PC-3 (cell line): Measurements from ENCODE around the gene NPTX1. TPM values are rescaled to one million over a fixed set of nuclear protein-coding genes. Genes with fewer than 3 reads are reported as not detected.

Source experiments
- ATAC-seq: fragments of 200-7000 bp; cut with Tn5 transposase; 2 replicates; pipeline ENCODE4 v1.9.1; 2020; ENCODE audit warnings: mild to moderate bottlenecking, moderate library complexity
- BruUV-seq: library from RNA; stranded (reverse); fragments of 400-500 nt; replicated peaks from 2 replicates; lab custom pipeline; 2021; lab: Mats Ljungman, UMichigan
- CTCF ChIA-PET: fragments of 300-600 bp; sonication (Branson Sonifier 250); formaldehyde crosslinking; loops from one replicate; lab custom pipeline; 2022; ENCODE audit warnings: antibody characterized with exemption; lab: Charles Lee
- POLR2A ChIA-PET: fragments of 300-600 bp; sonication (Branson Sonifier 250); formaldehyde crosslinking; loops from one replicate; lab custom pipeline; 2022; ENCODE audit warnings: antibody characterized with exemption; ENCODE audit not compliant: unreplicated experiment; lab: Charles Lee
- DNase-seq: peaks from one replicate; pipeline ENCODE4 v3.0.0-alpha.2; 2015
- H2AFZ ChIP-seq: fragments of 300-600 bp; sonication (generic); 2 replicates; pipeline ENCODE4 v1.6.0; 2016; ENCODE audit warnings: antibody characterized with exemption, low read length
- H3F3A ChIP-seq: fragments of 300-600 bp; sonication (generic); one replicate; pipeline ENCODE4 v1.6.0; 2017; ENCODE audit warnings: antibody characterized with exemption, low read length, control low read depth, mild to moderate bottlenecking; ENCODE audit not compliant: unreplicated experiment
- H3K27ac ChIP-seq: fragments of 300-600 bp; sonication (generic); 2 replicates; pipeline ENCODE4 v1.5.1; 2016; ENCODE audit warnings: mild to moderate bottlenecking, low read length
- H3K27me3 ChIP-seq: fragments of 300-600 bp; sonication (generic); 2 replicates; pipeline ENCODE4 v1.6.1; 2016; ENCODE audit warnings: low read length, mixed read lengths
- H3K36me3 ChIP-seq: fragments of 300-600 bp; sonication (generic); 2 replicates; pipeline ENCODE4 v1.6.1; 2016; ENCODE audit warnings: low read depth, mixed run types, low read length, mixed read lengths
- H3K4me1 ChIP-seq: fragments of 300-600 bp; sonication (generic); 2 replicates; pipeline ENCODE4 v1.5.1; 2016; ENCODE audit warnings: low read length; ENCODE audit not compliant: insufficient read depth
- H3K4me2 ChIP-seq: fragments of 300-600 bp; sonication (generic); 2 replicates; pipeline ENCODE4 v1.6.0; 2016; ENCODE audit warnings: low read length
- H3K4me3 ChIP-seq: fragments of 300-600 bp; sonication (generic); 2 replicates; pipeline ENCODE4 v1.5.1; 2016; ENCODE audit warnings: mild to moderate bottlenecking, low read length, mixed read lengths
- H3K79me2 ChIP-seq: fragments of 300-600 bp; sonication (generic); 2 replicates; pipeline ENCODE4 v1.6.1; 2017; ENCODE audit warnings: low read length, mixed read lengths
- H3K9ac ChIP-seq: fragments of 300-600 bp; sonication (generic); 2 replicates; pipeline ENCODE4 v1.6.0; 2016; ENCODE audit warnings: mild to moderate bottlenecking, low read length
- H3K9me2 ChIP-seq: fragments of 300-600 bp; sonication (generic); replicated peaks from 2 replicates; pipeline ENCODE4 v1.6.1; 2016; ENCODE audit warnings: mixed run types, low read length, mixed read lengths
- H3K9me3 ChIP-seq: fragments of 300-600 bp; sonication (generic); 2 replicates; pipeline ENCODE4 v1.6.1; 2016; ENCODE audit warnings: low read length, mixed read lengths
- H4K20me1 ChIP-seq: fragments of 300-600 bp; sonication (generic); 2 replicates; pipeline ENCODE4 v1.6.1; 2016; ENCODE audit warnings: low read length, mixed read lengths
- EZH2 ChIP-seq: fragments of 300-600 bp; sonication (generic); IDR thresholded peaks from one replicate; pipeline ENCODE4 v1.6.1; 2017; ENCODE audit warnings: antibody characterized with exemption, mild to moderate bottlenecking, low read length; ENCODE audit not compliant: unreplicated experiment
- EZH2phosphoT487 ChIP-seq: fragments of 300-600 bp; sonication (generic); IDR thresholded peaks from 2 replicates; pipeline ENCODE4 v1.6.1; 2018; ENCODE audit warnings: mild to moderate bottlenecking, antibody characterized with exemption, low read length, borderline replicate concordance
- intact Hi-C: fragments of 100-400 bp; cut with micrococcal nuclease; formaldehyde crosslinking; loops from 2 replicates; pipeline ENCODE4 v1.9.0; 2023
- total RNA-seq: library from RNA; depleted of rRNA; stranded (reverse); fragments of >200 nt; gene quantifications from 2 replicates; pipeline ENCODE4 v1.2.3, GENCODE V29; 2014
- TF ChIP-seq, protein P1 (sequence below): fragments of 300-600 bp; sonication (generic); conservative IDR thresholded peaks from 2 replicates; pipeline ENCODE4 v1.5.1; 2017; ENCODE audit warnings: antibody characterized with exemption, low read depth, mild to moderate bottlenecking, low read length

The NPTX1 gene
- total RNA-seq, 1 experiment from 2014 or later = 0.55 TPM

DNA sequence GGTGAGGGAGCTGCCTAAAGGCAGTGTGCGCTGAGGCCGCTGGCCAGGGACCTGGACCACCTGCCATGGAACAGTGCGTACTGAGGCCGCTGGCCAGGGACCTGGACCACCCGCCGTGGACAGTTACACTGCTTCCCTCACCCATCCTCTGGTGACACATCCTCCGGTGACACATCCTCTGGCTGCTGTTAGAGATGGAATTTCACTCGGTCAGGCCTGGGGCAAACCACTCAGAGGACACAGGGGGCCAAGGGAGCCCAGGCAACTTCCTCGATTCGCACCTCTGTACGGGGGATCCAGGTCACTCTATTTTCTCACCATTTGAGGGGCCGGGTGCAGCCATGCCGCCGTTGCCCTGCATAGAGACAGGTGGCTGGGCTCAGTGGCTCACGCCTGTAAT is 35.8 kb upstream of the NPTX1 start:
- Histone ChIP-seq H3K36me3 (no peaks in the 10 kb centered on the region), H3K9me2 (no peaks in the 10 kb centered on the region), H3K9ac (no peak overlapping the region), H4K20me1 (no peaks in the 10 kb centered on the region), H2AFZ (no peak overlapping the region), H3K27ac (no peak overlapping the region), H3K4me1 (peaks cover 6% of the 10 kb centered on the region; the same call in 1 of the 2 replicates), H3K4me3 (no peak overlapping the region), H3K27me3 (peaks cover 4% of the 10 kb centered on the region), H3K4me2 (no peak overlapping the region), H3F3A (no peaks in the 10 kb centered on the region), H3K9me3 (no peaks in the 10 kb centered on the region), H3K79me2 (no peaks in the 10 kb centered on the region)
- intact Hi-C loops = no loop called here
- TF ChIP-seq, protein P1, sequence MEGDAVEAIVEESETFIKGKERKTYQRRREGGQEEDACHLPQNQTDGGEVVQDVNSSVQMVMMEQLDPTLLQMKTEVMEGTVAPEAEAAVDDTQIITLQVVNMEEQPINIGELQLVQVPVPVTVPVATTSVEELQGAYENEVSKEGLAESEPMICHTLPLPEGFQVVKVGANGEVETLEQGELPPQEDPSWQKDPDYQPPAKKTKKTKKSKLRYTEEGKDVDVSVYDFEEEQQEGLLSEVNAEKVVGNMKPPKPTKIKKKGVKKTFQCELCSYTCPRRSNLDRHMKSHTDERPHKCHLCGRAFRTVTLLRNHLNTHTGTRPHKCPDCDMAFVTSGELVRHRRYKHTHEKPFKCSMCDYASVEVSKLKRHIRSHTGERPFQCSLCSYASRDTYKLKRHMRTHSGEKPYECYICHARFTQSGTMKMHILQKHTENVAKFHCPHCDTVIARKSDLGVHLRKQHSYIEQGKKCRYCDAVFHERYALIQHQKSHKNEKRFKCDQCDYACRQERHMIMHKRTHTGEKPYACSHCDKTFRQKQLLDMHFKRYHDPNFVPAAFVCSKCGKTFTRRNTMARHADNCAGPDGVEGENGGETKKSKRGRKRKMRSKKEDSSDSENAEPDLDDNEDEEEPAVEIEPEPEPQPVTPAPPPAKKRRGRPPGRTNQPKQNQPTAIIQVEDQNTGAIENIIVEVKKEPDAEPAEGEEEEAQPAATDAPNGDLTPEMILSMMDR = no peak
- TF ChIP-seq EZH2phosphoT487 (no peak), EZH2 (no peak)
- ATAC-seq (peak; percentile 96), DNase-seq (peak; percentile 73)
- no TSS peak for BruUV-seq
- ChIA-PET CTCF (no interaction called here), POLR2A (no interaction called here)

DNA sequence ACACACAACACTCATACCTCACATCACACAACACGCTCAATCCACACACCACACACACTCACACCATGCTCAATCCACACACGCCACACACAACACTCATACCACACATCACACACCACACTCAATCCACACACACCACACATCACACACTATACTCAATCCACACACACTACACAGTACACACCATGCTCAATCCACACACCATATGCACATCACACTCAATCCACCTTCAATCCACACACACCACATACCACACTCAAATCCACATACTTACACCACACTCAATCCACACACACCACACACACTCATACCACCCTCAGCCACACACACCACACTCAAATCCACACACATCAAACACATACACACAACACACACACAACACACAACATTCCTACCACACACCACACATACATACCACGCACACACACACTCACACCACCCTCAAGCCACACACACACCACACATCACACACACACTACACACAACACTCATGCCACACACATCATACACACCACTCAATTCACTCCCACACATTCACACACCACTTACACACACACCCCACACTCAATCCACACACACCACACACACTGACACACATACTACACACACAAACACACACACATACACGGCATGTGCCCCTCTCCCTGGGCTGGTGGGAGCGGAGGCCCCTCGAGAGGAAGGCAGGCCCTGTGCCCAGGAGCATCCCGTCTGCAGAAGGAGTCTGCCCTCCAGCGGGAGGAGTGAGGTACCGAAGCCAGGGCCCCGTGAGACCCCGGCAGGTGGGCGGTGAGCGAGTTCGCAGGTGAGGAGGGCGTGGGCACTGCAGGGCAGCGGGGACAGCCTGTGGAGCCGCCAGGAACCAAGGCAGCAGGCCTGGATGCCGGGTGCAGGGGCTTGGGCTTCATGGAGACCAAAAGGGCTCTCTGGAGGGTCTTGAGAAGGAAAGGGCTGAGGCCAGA is 35.1 kb upstream of the NPTX1 start:
- ATAC-seq (no peak), DNase-seq (no peak)
- Histone ChIP-seq H3K9me2 (no peaks in the 10 kb centered on the region), H3K9me3 (no peaks in the 10 kb centered on the region), H3K4me2 (no peak overlapping the region), H3K9ac (no peak overlapping the region), H3K4me3 (no peak overlapping the region), H4K20me1 (no peaks in the 10 kb centered on the region), H3F3A (no peaks in the 10 kb centered on the region), H2AFZ (no peak overlapping the region), H3K27ac (no peak overlapping the region), H3K36me3 (no peaks in the 10 kb centered on the region), H3K79me2 (no peaks in the 10 kb centered on the region), H3K27me3 (peaks cover 11% of the 10 kb centered on the region), H3K4me1 (peaks cover 6% of the 10 kb centered on the region; the same call in 1 of the 2 replicates)
- BruUV-seq = no TSS peak
- intact Hi-C loops = no loop called here
- CTCF ChIA-PET = no interaction called here
- POLR2A ChIA-PET = no interaction called here
- TF ChIP-seq EZH2 (no peak), EZH2phosphoT487 (no peak)

DNA sequence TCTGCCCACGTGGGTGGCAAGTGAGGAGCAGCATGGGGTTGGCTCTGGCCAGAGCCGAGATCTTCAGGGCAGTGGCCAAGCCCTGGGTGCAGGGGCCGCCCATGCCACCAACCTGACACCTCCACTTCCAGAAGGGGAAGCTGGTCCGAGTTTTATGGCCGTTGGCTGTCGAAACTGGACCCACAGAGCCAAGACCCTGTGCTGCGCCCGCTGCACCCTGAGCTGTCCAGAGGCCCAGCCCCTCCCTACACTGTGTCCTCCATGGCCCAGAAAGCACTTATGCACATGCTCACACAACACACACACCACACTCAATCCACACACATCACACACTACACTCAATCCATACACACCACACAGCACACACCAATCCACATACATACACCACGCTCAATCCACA is 34.4 kb upstream of the NPTX1 start:
- Histone ChIP-seq H3K4me1 (peaks cover 6% of the 10 kb centered on the region; the same call in 1 of the 2 replicates), H3K27ac (no peak overlapping the region), H3K27me3 (peaks cover 18% of the 10 kb centered on the region), H3F3A (no peaks in the 10 kb centered on the region), H3K9ac (no peak overlapping the region), H3K36me3 (no peaks in the 10 kb centered on the region), H2AFZ (no peak overlapping the region), H3K9me3 (no peaks in the 10 kb centered on the region), H3K9me2 (no peaks in the 10 kb centered on the region), H3K4me2 (no peak overlapping the region), H4K20me1 (no peaks in the 10 kb centered on the region), H3K4me3 (no peak overlapping the region), H3K79me2 (no peaks in the 10 kb centered on the region)
- intact Hi-C loops = no loop called here
- BruUV-seq = no TSS peak
- ChIA-PET CTCF (no interaction called here), POLR2A (no interaction called here)
- ATAC-seq (no peak), DNase-seq (no peak)
- TF ChIP-seq, protein P1 = no peak
- TF ChIP-seq EZH2 (no peak), EZH2phosphoT487 (no peak)
